NCI-H526 treated with DMSO at 0.1 percent for 48 hours (cell line): ENCODE measurements around the gene SMCO4.
"Not testable (repeated sequence)": the region's sequence is repeated elsewhere in the genome, so short reads cannot be mapped to it uniquely, and the experiment has no call there.

ENCODE experiments used
- DNase-seq: peaks from one replicate; lab custom pipeline; 2025; lab: John Stamatoyannopoulos, UW

The SMCO4 gene, protein sequence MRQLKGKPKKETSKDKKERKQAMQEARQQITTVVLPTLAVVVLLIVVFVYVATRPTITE

DNA sequence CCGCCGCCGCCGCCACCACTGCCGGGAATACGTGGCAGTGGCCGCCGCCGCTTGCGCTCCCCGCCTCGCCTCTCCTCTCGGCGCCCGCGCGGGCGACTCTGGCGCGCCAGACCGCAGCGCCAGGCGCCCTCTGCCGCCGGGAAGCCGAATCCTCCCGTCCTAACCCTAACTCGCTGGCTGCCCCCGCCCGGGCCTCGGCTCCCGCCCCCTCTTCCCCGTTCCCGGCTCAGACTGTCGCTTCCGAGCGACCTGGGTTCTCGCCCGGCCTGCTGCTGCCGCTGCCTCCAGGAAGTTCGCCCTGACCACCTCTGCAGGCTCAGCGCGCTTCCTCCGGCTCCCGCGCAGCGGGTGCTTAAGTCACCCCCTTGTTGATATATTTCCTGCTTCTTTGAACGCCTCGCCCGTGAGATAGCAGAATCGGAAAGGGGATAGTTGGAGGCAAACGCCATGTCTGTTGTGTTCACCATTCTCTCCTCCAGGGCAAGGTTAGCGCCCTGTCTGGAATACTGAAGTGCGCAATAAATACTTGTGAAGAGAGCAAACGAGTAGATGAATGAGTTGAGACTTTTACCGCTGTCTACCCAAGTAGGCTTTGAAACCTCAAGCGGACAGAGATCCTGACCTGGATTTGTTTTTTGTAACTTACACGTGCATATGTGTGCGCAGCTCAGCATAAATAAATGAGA, at the start of gene SMCO4:
Gene SMCO4, minus strand, starts transcription at position 100 of the 686 bp plus-strand sequence. CDS start 64,202 bp downstream, outside the sequence.
- DNase-seq = peak; percentile 92

DNA sequence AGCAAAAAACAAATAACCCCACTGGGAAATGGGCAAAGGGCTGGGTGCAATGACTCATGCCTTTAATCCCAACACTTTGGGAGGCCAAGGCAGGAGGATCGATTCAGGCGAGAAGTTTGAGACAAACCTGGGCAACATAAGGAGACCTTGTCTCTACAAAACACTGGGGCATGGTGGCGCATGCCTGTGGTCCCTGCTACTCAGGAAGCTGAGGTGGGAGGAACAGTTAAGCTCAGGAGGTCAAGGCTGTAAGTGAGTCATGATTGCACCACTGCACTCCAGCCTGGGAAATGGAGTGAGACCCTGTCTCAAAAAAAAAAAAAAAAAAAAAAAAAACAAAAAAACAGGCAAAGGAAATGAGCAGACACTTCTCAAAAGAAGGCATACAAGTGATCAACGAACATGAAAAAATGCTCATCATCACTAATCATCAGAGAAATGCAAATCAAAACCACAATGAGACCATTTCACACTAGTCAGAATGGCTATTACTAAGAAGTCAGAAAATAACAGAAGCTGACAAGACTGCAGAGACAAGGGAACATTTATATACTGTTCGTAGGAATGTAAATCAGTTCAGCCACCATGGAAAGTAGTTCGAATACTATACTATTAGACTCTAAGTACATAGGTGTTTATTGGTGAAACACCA, 48.2 kb upstream of the SMCO4 start:
- DNase-seq = peak; percentile 81

DNA sequence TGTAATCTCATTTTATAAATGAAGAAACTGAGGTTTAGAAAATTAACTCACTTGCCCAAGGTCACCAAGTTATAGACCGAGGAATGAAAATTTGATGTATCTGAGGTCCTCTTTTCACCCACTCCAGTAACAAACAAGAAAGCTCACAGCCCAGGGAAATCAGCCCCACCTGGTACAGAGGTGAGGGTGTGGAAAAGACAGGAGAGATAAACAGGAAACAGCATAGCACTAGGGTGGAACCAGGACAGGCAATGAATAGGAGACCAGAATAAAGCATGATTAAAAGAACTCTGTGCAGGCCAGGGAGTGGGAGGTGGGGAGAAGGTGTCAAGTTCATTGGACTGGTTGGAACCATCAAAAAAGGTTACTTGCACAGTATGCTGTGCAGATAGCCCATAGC, 46.2 kb upstream of the SMCO4 start:
- no peak for DNase-seq

DNA sequence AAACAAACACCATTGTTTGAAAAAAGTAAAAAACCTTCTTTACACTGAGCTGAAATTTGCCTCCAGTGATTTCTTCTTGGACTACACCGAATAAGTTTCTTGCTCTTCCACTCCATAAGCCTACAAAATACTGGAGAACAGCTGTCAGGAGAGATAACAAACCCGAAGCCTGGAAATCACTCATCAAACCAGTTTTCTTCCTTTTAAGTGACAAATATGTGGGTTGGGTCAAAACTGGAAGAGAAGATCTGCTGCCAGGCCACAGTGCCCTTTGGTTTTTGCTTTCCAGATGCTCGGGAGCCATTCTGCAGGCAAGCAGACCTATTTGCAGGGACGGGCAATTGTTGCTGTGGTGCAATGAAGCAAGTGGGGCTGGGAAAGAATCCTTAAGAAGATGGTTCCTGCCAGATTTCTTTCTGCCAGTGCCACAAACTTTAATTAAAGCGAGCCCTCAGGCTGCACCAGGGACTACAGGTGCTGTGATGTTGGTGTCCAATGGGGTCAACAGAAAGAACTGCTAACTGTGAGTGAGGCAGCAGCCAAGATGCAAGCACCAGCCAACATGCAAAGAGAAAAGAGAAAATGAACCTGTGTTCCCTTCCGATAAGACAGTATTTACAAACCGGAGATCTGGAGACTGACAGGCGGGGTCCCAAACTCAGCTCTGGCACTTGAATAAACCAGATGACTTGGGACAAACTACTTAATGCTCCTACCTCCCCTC, 44.8 kb upstream of the SMCO4 start:
- no peak for DNase-seq

DNA sequence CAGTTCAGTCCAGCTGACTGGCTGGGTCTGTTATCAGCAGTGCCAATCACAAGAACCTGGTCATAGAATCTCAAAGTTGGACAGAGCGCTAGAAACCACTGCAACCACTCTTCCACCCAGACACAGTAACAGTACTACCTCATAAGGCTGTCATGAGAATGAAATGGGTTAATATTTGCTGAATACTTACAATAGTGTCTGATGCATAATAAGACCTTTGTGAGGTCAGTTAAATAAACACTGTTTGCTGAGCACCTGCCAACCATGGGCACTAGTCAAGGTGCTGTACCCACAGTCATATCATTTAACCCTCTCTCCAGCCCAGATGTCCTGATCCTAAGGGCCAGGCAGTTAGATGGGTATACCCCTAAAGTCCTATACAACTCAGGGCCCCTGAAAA, 44.2 kb upstream of the SMCO4 start:
- DNase-seq = not testable (repeated sequence)

DNA sequence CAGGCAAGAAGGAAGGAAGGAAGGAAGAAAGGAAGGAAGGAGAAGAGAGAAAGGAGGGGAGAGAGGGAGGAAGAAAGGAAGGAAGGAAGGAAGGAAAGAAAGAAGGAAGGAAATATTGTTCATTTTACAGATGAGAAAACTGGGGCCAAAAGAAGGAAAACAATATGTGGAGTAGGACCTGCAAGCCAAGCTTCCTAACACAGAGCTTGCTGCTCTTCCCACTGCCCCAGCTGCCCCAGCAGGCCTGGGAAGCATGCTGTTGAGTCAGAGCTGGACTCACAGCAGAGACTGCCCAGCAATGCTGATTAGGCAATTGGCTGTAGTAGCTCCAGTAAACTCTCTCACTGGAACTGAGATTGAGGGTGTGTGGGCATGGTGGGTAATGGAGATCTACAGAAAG, 42.6 kb upstream of the SMCO4 start:
- DNase-seq = no peak

DNA sequence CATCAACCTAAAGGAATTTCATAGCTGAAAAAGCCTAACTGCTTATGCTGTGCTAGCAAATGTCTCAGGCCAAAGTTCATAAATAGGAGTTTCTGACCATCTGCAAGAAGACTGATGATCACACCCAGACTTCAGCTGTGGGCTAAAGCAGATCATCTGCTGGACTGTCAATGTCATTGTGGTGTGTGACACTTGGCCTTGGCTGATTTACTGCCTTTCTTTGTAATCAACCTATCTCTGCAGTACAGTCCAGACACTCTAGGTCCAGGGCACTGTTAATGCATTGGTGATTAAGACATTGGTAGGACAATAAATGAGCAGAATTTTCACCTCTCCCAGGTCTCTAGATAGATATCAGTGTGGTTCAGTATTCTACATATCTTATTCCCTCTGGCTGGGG, 40.3 kb upstream of the SMCO4 start:
- no peak for DNase-seq

DNA sequence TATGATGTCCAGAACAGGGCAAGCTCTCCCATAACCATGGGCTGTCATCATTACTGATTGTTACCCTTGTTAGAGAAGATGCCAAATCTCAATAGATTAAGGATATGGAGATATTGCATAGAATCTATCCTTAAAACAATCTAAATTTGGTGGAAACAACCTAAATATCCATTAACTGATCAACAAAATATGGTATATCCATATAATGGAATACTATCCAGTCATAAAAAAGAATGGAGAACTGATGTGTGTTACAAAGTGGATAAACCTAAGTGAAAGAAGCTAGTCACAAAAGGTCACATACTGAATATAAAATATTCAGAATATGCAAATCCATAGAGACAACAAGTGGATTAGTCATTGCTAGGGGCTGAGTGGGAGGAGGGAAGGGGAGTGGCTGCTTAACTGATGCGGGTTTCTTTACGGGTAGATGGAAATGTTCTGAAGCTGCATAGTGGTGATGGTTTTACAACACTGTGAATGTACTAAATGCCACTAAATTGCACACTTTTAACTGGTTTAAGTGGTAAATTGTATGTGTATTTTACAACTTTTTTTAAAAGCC, 36.1 kb upstream of the SMCO4 start:
- peak; percentile 27 for DNase-seq

DNA sequence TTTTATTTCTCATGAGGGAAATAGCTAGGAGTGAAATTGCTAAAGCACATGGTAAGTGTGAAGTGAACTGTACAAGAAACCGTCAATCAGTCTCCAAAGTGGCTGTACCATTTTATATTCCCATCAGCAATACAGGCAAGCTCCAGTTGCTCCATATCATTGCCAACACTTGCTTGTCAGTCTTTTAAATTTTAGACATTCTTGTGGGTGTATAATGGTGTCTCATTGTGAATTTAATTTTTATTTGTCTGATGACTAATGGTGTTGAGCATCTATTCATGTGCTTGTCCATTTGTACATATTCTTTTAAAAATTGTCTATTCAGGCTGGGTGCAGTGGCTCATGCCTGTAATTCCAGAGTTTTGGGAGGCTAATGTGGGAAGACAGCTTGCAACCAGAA, 34.1 kb upstream of the SMCO4 start:
- DNase-seq = no peak

DNA sequence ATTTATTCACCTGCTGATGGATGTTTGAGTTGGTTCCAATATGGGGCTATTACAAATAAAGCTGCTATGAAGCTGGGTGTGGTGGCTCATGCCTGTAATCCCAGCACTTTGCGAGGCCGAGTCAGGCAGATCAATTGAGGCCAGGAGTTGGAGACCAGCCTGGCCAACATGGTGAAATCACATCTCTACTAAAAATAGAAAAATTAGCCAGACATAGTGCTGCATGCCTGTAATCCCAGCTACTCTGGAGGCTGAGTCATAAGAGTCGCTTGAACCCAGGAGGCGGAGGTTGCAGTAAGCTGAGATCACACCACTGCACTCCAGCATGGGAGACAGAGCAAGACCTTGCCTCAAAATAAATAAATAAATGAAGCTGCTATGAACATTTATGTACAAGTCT, 33.7 kb upstream of the SMCO4 start:
- DNase-seq = not testable (repeated sequence)

DNA sequence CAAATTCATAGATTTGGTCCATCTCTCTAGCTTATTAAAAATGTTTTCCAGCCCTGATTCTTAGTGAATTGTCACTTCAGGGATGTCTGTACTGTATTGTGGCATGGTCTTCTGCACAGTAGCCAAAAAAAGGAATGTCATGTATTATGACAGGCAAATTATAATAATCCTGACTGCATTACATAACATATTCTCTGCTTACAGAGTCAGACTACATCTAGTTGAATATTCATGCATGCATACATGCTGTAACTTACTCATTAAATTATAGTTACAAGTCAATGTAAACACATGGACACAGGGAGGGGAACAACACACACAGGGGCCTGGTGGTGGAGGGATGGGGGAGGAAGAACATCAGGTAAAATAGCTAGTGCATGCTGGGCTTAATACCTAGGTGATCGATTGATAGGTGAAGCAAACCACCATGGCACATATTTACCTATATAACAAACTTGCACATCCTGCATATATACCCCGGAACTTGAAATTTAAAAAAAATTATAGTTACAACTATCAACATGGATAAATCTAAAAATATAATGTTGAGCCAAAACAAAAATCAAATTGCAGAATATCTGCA, 31.5 kb upstream of the SMCO4 start:
- peak; percentile 70 for DNase-seq

DNA sequence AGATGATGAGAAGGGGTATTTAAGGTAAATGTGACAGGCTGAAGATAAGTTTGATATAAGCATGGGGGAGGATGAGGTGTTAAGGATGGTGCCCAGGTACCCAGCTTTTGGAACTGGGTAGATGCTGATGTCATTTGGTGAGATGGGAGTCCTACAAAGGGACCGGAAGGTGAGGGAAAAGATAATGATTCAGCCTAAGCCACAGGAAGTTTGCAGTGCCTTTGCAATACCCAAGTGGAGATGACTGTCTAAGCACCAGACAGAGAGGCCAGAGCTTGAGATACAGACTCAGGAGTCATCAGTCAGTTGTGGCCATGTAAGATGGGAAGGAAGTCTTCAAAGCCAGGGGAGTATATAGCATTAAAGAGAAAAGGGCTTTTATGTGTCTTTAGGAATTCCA, 30.0 kb upstream of the SMCO4 start:
- DNase-seq = no peak

DNA sequence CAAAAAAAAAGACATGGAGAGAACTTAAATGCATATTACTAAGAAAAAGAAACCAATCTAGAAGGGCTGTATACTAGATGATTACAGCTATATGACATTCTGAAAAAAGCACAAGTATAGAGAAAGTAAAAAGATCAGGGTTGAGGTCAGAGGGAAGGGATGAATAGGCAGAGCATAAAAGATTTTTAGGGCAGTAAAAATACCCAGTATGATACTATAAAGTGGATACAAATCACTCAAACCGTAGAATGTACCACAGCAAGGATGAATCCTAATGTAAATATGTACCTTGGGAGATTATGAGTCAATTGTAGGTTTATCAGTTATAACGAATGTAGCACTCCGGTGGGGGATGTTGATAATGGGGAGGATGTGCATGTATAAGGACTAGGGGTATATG, 29.4 kb upstream of the SMCO4 start:
- DNase-seq = no peak

DNA sequence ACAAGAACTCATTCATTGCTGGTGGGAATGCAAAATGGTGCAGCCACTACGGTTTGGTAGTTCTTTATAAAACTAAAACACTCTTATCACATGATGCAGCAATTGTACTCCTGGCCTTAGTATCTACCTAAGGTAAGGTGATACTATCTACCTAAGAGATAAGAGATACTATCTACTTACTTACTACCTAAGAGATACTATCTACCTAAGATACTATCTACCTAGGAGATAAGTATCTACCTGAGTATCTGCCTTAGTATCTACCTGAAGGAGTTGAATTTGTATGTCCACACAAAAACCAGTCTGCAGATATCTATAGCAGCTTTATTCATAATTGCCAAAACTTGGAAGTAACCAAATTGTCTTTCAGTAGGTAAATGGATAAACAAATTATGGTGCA, 29.0 kb upstream of the SMCO4 start:
- DNase-seq = peak; percentile 29

DNA sequence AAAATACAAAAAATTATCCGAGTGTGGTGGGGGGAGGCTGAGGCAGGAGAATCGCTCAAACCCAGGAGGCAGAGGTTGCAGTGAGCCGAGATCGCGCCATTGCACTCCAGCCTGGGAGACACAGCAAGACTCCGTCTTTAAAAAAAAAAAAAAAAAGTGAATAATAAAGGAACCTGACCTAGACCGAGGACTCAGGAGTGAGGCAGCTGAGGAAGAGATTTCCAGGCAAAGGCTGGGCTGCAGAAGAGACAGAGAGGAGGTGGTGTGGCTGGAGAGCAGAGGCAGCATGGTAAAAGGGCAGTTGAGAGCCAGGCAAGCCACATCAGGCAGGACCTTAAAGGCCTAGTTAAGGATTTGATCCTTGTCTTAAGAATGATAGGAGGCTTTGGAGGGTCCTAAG, 28.4 kb upstream of the SMCO4 start:
- no peak for DNase-seq

DNA sequence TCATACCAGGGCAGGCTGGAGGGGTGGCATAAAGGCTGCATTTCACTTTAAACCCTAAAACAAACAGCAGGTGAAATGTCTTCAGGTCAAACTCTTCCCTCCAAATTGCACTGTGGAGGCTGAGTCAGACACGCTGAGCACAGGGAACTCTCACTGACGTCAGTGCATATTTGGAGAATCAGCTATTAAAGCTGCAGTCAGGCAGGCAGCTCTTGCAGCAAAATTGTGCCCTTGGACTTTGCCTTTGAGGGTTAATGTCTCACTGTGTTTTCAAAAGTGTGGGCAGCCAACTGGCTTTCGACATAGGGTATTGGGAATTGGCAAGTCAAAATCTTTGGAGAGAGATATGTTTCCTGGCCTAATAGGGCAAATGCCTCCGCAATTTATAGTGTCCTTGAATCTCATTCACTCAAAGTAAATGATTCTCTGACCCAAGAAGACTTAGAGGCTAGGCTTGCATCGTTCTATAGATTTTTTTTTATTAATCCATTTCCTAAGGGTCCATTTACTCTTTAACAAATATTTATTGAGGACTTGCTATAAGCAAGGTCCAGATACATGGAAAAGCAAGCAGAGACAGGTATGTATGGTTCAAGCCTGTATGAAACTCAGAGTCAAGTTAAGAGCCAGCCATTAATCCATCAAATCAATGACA, 27.7 kb upstream of the SMCO4 start:
- no peak for DNase-seq

DNA sequence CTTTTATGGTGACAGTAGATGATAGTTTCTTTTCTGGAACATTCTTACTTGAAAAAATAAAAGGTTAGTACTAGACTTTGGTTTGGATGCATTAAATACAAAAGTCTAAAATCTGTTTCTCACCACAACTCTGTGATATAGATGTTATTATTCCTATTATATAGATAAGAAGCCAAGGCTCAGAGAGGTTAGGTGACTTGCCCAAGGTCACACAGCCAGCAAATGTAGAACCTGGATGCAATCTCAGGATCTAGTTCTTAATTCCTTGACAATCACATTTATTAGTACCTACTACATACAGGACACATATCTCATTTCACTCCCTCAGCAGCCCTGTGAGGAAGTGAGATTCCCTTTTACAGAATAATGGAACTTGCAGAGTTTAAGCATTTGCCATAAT, 26.3 kb upstream of the SMCO4 start:
- no peak for DNase-seq

DNA sequence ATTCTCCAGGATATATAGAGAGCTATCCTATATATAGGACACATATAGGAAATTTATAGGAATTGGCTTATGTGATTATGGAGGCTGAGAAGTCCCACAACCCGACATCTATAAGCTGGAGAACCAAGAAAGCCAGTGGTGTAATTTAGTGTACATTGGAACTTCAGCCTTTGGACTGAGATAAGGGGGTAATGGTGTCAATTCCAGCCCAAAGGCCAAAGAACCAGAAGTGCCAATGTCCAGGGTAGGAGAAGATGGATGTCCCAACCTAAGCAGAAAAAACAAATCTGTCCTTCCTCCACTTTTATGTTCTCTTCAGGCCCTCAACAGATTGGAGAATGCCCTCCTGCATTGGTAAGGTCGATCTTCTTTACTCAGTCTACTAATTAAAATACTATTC, 25.5 kb upstream of the SMCO4 start:
- no peak for DNase-seq

DNA sequence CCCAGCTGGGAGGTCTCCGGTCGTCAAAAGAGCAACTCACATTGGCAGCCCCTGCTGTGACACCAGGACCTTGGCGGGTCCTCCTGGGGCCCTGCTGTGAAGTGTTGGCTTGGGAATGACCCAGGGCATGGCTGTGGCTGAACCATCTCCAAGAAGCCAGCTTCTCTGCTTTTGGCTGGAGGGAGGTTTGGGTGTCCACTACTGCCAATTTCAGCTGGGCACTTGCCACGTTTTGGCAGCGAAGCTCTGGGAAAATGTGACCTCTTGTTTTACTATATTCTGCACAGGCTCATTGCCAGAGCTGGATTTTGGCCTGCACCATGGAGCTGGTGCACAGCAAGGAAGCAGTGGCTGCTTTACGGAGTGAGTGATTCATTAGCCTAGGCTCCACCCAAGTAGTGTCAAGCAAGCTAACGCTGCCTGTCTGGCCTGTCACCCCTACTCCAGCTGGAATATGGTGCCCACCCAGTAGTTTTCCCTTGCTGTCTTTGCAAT, 24.3 kb upstream of the SMCO4 start:
- DNase-seq = no peak

DNA sequence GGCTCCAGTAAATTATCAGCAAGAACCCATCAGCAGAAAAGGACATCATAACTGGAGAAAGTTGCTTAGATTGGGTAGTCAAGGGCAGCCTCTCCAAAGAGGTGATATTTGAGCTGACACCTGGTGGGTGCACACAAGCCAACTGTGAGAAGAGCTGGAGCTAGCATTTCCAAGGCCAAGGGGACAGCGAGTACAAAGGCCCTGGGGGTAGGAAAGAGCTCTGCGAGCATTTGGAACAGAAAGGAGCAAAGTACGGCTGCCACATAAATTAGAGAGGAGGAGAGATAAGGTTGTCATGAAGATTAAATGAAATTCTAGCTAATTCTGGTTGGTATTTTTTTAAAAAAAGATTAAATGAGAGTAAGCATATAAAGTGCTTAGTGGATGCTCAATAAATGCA, 21.7 kb upstream of the SMCO4 start:
- DNase-seq = no peak

DNA sequence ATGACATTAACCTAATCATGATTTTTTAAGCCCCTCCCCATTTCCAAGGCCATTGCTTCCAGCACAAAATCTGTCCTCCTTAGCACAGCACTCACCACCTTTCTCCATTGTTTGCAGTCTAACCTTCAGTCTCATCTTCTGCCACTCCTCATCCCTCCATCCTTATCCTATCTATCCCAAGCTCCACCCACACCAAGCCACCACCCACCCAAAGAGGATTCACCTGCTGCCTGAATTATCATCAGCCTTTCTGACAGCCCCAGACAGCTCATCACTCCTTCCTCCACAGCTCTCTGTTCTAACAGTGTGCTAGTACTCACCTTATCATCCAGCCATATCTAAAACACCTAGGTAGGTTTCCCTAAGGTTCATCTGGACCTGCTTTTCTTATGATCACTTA, 20.7 kb upstream of the SMCO4 start:
- DNase-seq = no peak
